RCC 7860 (cell line): ENCODE data around the gene PPFIBP2.

Experiments
- DNase-seq: peaks from one replicate; pipeline ENCODE4 v3.0.0-alpha.2; 2015; ENCODE audit warnings: low spot score
- FAIRE-seq: peaks from 2 replicates; lab custom pipeline; 2012; peaks lifted over from hg19 to GRCh38; lab: Jason Lieb, UNC

PPFIBP2 gene

GRCh38 chr11:7524462-7525235, 10.8 kb downstream of the PPFIBP2 start:
- no peak for FAIRE-seq
- no peak for DNase-seq

GRCh38 chr11:7525424-7525823, 11.6 kb downstream of the PPFIBP2 start:
- DNase-seq = no peak

GRCh38 chr11:7527029-7527428, 13.2 kb downstream of the PPFIBP2 start:
- FAIRE-seq = no peak
- DNase-seq = no peak

More at GRCh38 chr11:7525424-7525823, 11.6 kb downstream of the PPFIBP2 start:
- no peak for FAIRE-seq

- FAIRE-seq (no peak), DNase-seq (no peak)
Measured at GRCh38 chr11:7528514-7529049, 14.8 kb downstream of the PPFIBP2 start.

GRCh38 chr11:7530013-7530640, 16.3 kb downstream of the PPFIBP2 start:
- DNase-seq (no peak), FAIRE-seq (no peak)

- FAIRE-seq (no peak), DNase-seq (no peak)
Measured at GRCh38 chr11:7531011-7531410, 17.2 kb downstream of the PPFIBP2 start.

- no peak for FAIRE-seq
- no peak for DNase-seq
Measured at GRCh38 chr11:7532405-7533145, 18.8 kb downstream of the PPFIBP2 start.

- FAIRE-seq (no peak), DNase-seq (no peak)
Measured at GRCh38 chr11:7533199-7534041, 19.6 kb downstream of the PPFIBP2 start.

- no peak for FAIRE-seq
- DNase-seq = no peak
Measured at GRCh38 chr11:7534042-7534378, 20.2 kb downstream of the PPFIBP2 start.

GRCh38 chr11:7536100-7536499, 22.3 kb downstream of the PPFIBP2 start:
- no peak for DNase-seq

GRCh38 chr11:7537265-7537664, 23.5 kb downstream of the PPFIBP2 start:
- no peak for FAIRE-seq
- no peak for DNase-seq

More at GRCh38 chr11:7536100-7536499, 22.3 kb downstream of the PPFIBP2 start:
- FAIRE-seq = no peak

- DNase-seq (no peak), FAIRE-seq (no peak)
Measured at GRCh38 chr11:7538031-7538430, 24.2 kb downstream of the PPFIBP2 start.

- DNase-seq (no peak), FAIRE-seq (no peak)
Measured at GRCh38 chr11:7538466-7539454, 25.0 kb downstream of the PPFIBP2 start.

- FAIRE-seq (no peak), DNase-seq (no peak)
Measured at GRCh38 chr11:7540830-7541555, 27.2 kb downstream of the PPFIBP2 start.

GRCh38 chr11:7543302-7543701, 29.5 kb downstream of the PPFIBP2 start:
- no peak for FAIRE-seq
- no peak for DNase-seq

GRCh38 chr11:7544021-7544420, 30.2 kb downstream of the PPFIBP2 start:
- DNase-seq (no peak), FAIRE-seq (no peak)

- FAIRE-seq (no peak), DNase-seq (no peak)
Measured at GRCh38 chr11:7545611-7546010, 31.8 kb downstream of the PPFIBP2 start.

GRCh38 chr11:7546324-7546791, 32.6 kb downstream of the PPFIBP2 start:
- DNase-seq (no peak), FAIRE-seq (no peak)

- no peak for DNase-seq
- FAIRE-seq = no peak
Measured at GRCh38 chr11:7547687-7548086, 33.9 kb downstream of the PPFIBP2 start.
